HepG2 (cell line): ENCODE measurements around the gene DPM2. TPM values are rescaled to one million over a fixed set of nuclear protein-coding genes. Genes with fewer than 3 reads are reported as not detected.
A peak's percentile ranks its signal among the peaks of the same experiment; 100 is the strongest.

Source experiments
- AHR ChIP-seq: IDR thresholded peaks from 2 replicates; pipeline ENCODE4 v1.6.1; 2018; ENCODE audit warnings: missing genetic modification reagents, missing compliant biosample characterization
- EEA1 ChIP-seq: sonication (generic); formaldehyde crosslinking; IDR thresholded peaks from 2 replicates; pipeline ENCODE4 v1.5.1; 2020; ENCODE audit warnings: mild to moderate bottlenecking, missing genetic modification reagents, borderline replicate concordance
- HMGXB4 ChIP-seq, 2 experiments: sonication (generic) in 1 of 2; formaldehyde crosslinking in 1 of 2; IDR thresholded peaks; 2 replicates each; pipeline versions ENCODE4 v1.4.0 to v1.6.1; 2018 to 2020; ENCODE audit warnings: missing genetic modification reagents in 2 of 2, borderline replicate concordance in 1 of 2, low read depth in 1 of 2, mild to moderate bottlenecking in 1 of 2, missing biosample characterization in 1 of 2
- JUNB ChIP-seq: sonication (generic); formaldehyde crosslinking; IDR thresholded peaks from 2 replicates; pipeline ENCODE4 v1.8.0; 2022; ENCODE audit warnings: missing genetic modification reagents, mild to moderate bottlenecking, borderline replicate concordance
- KAT7 ChIP-seq: IDR thresholded peaks from 2 replicates; pipeline ENCODE4 v1.6.1; 2018; ENCODE audit warnings: borderline replicate concordance, missing compliant biosample characterization
- KLF12 ChIP-seq: sonication (generic); formaldehyde crosslinking; IDR thresholded peaks from 2 replicates; pipeline ENCODE4 v1.4.0; 2020; ENCODE audit warnings: missing genetic modification reagents, borderline replicate concordance
- KLF9 ChIP-seq: IDR thresholded peaks from 2 replicates; pipeline ENCODE4 v1.6.1; 2016; ENCODE audit warnings: low read depth
- MED1 ChIP-seq: sonication (generic); formaldehyde crosslinking; IDR thresholded peaks from 2 replicates; pipeline ENCODE4 v1.4.0; 2020; ENCODE audit warnings: missing genetic modification reagents
- NFE2 ChIP-seq: sonication (generic); formaldehyde crosslinking; IDR thresholded peaks from 2 replicates; pipeline ENCODE4 v1.4.0; 2020; ENCODE audit warnings: missing genetic modification reagents
- REL ChIP-seq: sonication (generic); formaldehyde crosslinking; conservative IDR thresholded peaks from 2 replicates; pipeline ENCODE4 v1.8.0; 2022; ENCODE audit warnings: mild to moderate bottlenecking, missing genetic modification reagents, moderate library complexity
- SOX6 ChIP-seq, 2 experiments: fragments of 450-650 bp in 1 of 2; sonication (generic) in 1 of 2; formaldehyde crosslinking in 1 of 2; IDR thresholded peaks; 2 replicates each; pipeline versions ENCODE4 v1.4.0 to v1.6.1; 2017 to 2020; ENCODE audit warnings: antibody characterized with exemption in 1 of 2, mild to moderate bottlenecking in 1 of 2, missing genetic modification reagents in 1 of 2
- SUZ12 ChIP-seq: fragments of 150-350 bp; IDR thresholded peaks from 2 replicates; pipeline ENCODE4 v1.6.1; 2014; ENCODE audit warnings: low read depth, low read length
- TSC22D2 ChIP-seq: sonication (generic); formaldehyde crosslinking; IDR thresholded peaks from 2 replicates; pipeline ENCODE4 v1.5.1; 2020; ENCODE audit warnings: missing genetic modification reagents, mild to moderate bottlenecking, borderline replicate concordance
- USF2 ChIP-seq, 2 experiments: sonication (generic) in 1 of 2; formaldehyde crosslinking in 1 of 2; IDR thresholded peaks; 2 replicates each; pipeline versions ENCODE4 v1.5.1 to v1.6.1; 2011 to 2020; ENCODE audit warnings: borderline replicate concordance in 1 of 2, low read depth in 1 of 2, low read length in 1 of 2, mild to moderate bottlenecking in 1 of 2, missing genetic modification reagents in 1 of 2, moderate library complexity in 1 of 2
- ZBTB4 ChIP-seq: sonication (generic); formaldehyde crosslinking; IDR thresholded peaks from 2 replicates; pipeline ENCODE4 v1.4.0; 2020; ENCODE audit warnings: missing genetic modification reagents, mild to moderate bottlenecking, borderline replicate concordance
- ZMAT3 ChIP-seq: sonication (generic); formaldehyde crosslinking; conservative IDR thresholded peaks from 2 replicates; pipeline ENCODE4 v1.7.0; 2021; ENCODE audit warnings: missing genetic modification reagents
- ZNF12 ChIP-seq: sonication (generic); formaldehyde crosslinking; IDR thresholded peaks from 2 replicates; pipeline ENCODE4 v1.5.0; 2020; ENCODE audit warnings: missing genetic modification reagents
- ZNF205 ChIP-seq: IDR thresholded peaks from 2 replicates; pipeline ENCODE4 v1.6.1; 2018; ENCODE audit warnings: missing biosample characterization, missing genetic modification reagents
- ZNF343 ChIP-seq: sonication (generic); formaldehyde crosslinking; IDR thresholded peaks from 2 replicates; pipeline ENCODE4 v1.4.0; 2020; ENCODE audit warnings: mild to moderate bottlenecking, missing genetic modification reagents
- ZSCAN25 ChIP-seq: sonication (generic); formaldehyde crosslinking; IDR thresholded peaks from 2 replicates; pipeline ENCODE4 v1.8.0; 2022; ENCODE audit warnings: mild to moderate bottlenecking, missing genetic modification reagents
- polyA plus RNA-seq, 8 experiments: library from polyadenylated mRNA; depleted of rRNA in 3 of 8; stranded (reverse) in 7 of 8; unstranded in 1 of 8; fragments of >200 nt; fragmentation: Illumina TruSeq in 4 of 8; extraction: Trizol in 4 of 8; gene quantifications; 2 replicates each; pipeline versions ENCODE4 v1.2.1 to v1.2.3, GENCODE V29; 2011 to 2016; ENCODE audit warnings: low read depth in 4 of 8, missing spikeins in 1 of 8, mixed read lengths in 1 of 8; ENCODE audit not compliant: insufficient read depth in 1 of 8
- total RNA-seq, 5 experiments: library from RNA; depleted of rRNA; stranded (reverse); fragments of >200 nt; fragmentation: Illumina TruSeq; extraction: Trizol; gene quantifications; 2 replicates each; pipeline ENCODE4 v1.2.3, GENCODE V29; 2016; ENCODE audit warnings: low read depth in 1 of 5
- TF ChIP-seq, protein P1 (sequence below): IDR thresholded peaks from 2 replicates; pipeline ENCODE4 v1.6.1; 2016; ENCODE audit warnings: low read depth

The DPM2 gene
- total and polyA plus RNA-seq, 2 of the 13 experiments (the other 11 are each of a cell fraction or from before 2014, with no cell fraction given): 24.8 to 35.3 TPM

GRCh38 chr9:127897193-127897692, 40.4 kb downstream of the DPM2 start (continued):
- TF ChIP-seq, protein P1, sequence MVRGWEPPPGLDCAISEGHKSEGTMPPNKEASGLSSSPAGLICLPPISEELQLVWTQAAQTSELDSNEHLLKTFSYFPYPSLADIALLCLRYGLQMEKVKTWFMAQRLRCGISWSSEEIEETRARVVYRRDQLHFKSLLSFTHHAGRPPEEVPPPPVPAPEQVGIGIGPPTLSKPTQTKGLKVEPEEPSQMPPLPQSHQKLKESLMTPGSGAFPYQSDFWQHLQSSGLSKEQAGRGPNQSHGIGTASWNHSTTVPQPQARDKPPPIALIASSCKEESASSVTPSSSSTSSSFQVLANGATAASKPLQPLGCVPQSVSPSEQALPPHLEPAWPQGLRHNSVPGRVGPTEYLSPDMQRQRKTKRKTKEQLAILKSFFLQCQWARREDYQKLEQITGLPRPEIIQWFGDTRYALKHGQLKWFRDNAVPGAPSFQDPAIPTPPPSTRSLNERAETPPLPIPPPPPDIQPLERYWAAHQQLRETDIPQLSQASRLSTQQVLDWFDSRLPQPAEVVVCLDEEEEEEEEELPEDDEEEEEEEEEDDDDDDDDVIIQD (CRISPR knock-in tag): no peak
- TF ChIP-seq KLF9 (CRISPR knock-in tag) (no peak), ZNF343 (CRISPR knock-in tag) (no peak), ZSCAN25 (CRISPR knock-in tag) (no peak; the same call in none of the 2 replicates), REL (CRISPR knock-in tag) (no peak), TSC22D2 (no peak), MED1 (CRISPR knock-in tag) (peak; percentile 66), AHR (CRISPR knock-in tag) (no peak), SOX6 (IDR thresholded peaks at IDR 0.05) (no peak), SOX6 (CRISPR knock-in tag; IDR thresholded peaks at IDR 0.05) (peak; percentile 64), ZNF205 (CRISPR knock-in tag) (0 out of 2 replicates have a peak, but pooled peaks have one; percentile 47), JUNB (no peak), USF2 (IDR thresholded peaks at IDR 0.05; ENCODE audit: low read depth, low read length) (no peak), USF2 (CRISPR knock-in tag; IDR thresholded peaks at IDR 0.05; ENCODE audit: borderline replicate concordance) (no peak), HMGXB4 (CRISPR knock-in tag; IDR thresholded peaks at IDR 0.05; ENCODE audit: borderline replicate concordance in 1 of 2, low read depth in 1 of 2) (peak in 1 of 2 experiments; percentile 25; a peak in 2 of 4 replicates), ZBTB4 (CRISPR knock-in tag) (no peak), KAT7 (CRISPR knock-in tag) (peak; percentile 64; the same call in 1 of the 2 replicates), SUZ12 (no peak), EEA1 (CRISPR knock-in tag) (no peak), ZNF12 (CRISPR knock-in tag) (peak; percentile 50; the same call in 1 of the 2 replicates), ZMAT3 (CRISPR knock-in tag) (peak; percentile 74), KLF12 (no peak), NFE2 (no peak)
